Heart left ventricle (tissue), 13 donors: ENCODE measurements around the gene NAA80.

ENCODE experiments used
- POLR2A ChIP-seq, 2 donors: fragments of 450-650 bp; IDR thresholded peaks; one replicate each; pipeline ENCODE4 v1.6.1; 2017; ENCODE audit warnings: antibody characterized with exemption in 2 of 2, mild to moderate bottlenecking in 2 of 2, moderate library complexity in 2 of 2
- TF ChIP-seq, protein P1 (sequence below), 12 donors: fragments of 200-600 bp; sonication (generic) in 4 of 12; IDR thresholded peaks; one replicate each; pipeline versions ENCODE4 v1.5.0 to v1.8.0; 2018 to 2022; ENCODE audit warnings: antibody characterized with exemption in 12 of 12, mild to moderate bottlenecking in 5 of 12
- donor health status: ischemic (EF 13 %, LVEDD 7.1; RV severe dilation, severe dysfunction).
- donor health status: DM: no; HTN: yes; CAD: no.
- donor health status: DM: no; HTN: no; CAD: no.
- donor health status: ischemic (EF 25% LVEDD 6.9; RV normal size, moderate dysfunction).
- donor health status: ischemic (EF 25% LVEDD 5.7; RV mildly dilated, moderate dysfunction).
- donor health status: ischemic (EF 35%, LVEDD 5.7; RV mildly dilated, moderate dysfunction).
- donor health status: nonischemic (EF 11% LVEDD 7.7; RV severe dilation, severe dysfunction).
- donor health status: DM: yes; HTN: yes; CAD: no.
- donor health status: PGD.
- donor health status: ischemic (EF 29% LVEDD 5.4; RV normal size, mild dysfunction).
- donor health status: nonischemic (EF 23%, LVEDD 6.1; RV moderate dilation, normal function).

DNA sequence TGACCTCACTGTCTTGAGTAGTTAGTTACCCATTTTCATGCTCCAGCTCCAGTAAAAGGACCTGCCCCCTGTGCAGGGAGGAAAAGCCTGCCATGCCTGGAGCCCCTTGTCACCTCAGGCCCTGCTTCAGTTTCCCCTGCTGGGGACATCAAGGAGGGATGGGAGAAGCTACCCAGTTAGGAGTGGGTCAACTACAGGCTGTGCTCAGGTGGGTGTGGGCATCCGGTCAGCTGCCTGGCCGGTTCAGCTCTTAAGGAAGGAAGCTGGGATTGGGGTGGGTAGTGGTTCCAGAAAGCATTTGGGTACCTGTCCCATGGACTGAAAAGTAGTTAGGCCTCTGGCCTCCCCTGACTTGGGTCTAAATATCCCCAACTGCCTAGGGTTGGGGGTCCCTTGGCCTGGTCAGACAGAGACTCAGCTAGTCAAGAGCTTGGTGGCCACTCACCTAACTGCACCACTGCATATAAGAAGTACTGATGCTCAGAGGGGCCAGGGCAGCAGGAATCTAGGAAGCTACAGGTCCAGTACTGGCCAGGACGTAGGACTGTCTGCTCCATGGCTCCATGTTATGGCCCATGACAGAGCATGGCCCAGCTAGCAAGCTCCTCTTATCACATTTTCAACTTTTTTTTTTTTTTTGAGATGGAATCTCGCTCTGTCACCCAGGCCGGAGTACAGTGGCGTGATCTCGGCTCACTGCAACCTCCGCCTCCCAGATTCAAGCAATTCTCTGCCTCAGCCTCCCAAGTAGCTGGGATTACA is 19.8 kb downstream of the NAA80 start:
- TF ChIP-seq, protein P1, sequence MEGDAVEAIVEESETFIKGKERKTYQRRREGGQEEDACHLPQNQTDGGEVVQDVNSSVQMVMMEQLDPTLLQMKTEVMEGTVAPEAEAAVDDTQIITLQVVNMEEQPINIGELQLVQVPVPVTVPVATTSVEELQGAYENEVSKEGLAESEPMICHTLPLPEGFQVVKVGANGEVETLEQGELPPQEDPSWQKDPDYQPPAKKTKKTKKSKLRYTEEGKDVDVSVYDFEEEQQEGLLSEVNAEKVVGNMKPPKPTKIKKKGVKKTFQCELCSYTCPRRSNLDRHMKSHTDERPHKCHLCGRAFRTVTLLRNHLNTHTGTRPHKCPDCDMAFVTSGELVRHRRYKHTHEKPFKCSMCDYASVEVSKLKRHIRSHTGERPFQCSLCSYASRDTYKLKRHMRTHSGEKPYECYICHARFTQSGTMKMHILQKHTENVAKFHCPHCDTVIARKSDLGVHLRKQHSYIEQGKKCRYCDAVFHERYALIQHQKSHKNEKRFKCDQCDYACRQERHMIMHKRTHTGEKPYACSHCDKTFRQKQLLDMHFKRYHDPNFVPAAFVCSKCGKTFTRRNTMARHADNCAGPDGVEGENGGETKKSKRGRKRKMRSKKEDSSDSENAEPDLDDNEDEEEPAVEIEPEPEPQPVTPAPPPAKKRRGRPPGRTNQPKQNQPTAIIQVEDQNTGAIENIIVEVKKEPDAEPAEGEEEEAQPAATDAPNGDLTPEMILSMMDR (IDR thresholded peaks at IDR 0.05): no peak
- TF ChIP-seq POLR2A (IDR thresholded peaks at IDR 0.05): no peak
